HL-60 (cell line): ENCODE data around the gene MARCHF9.

Experiments
- DNase-seq, 2 experiments: peaks; one replicate each; pipeline ENCODE4 v3.0.0-alpha.2; 2010 to 2020; ENCODE audit warnings: low read depth in 1 of 2, low spot score in 1 of 2
- H3K27ac ChIP-seq: fragments of 250-450 bp; sonication (Bioruptor Pico); replicated peaks from 2 replicates; pipeline ENCODE4 v1.5.1; 2020; ENCODE audit warnings: mild to moderate bottlenecking, moderate library complexity
- H3K27me3 ChIP-seq: fragments of 250-450 bp; sonication (Bioruptor Pico); 2 replicates; pipeline ENCODE4 v1.5.1; 2021; ENCODE audit warnings: mild to moderate bottlenecking, moderate library complexity; ENCODE audit not compliant: insufficient read depth, poor library complexity, severe bottlenecking
- H3K4me3 ChIP-seq: replicated peaks from 2 replicates; pipeline ENCODE4 v1.5.1; 2011; ENCODE audit warnings: mild to moderate bottlenecking, control low read depth, low read length; ENCODE audit not compliant: insufficient read depth
- CTCF ChIP-seq: IDR thresholded peaks from one replicate; pipeline ENCODE4 v1.5.1; 2011; ENCODE audit warnings: low read length, control low read depth, inconsistent platforms; ENCODE audit not compliant: insufficient read depth
- GABPA ChIP-seq: IDR thresholded peaks from 2 replicates; pipeline ENCODE4 v1.6.1; 2012; ENCODE audit warnings: low read depth
- POLR2AphosphoS5 ChIP-seq: IDR thresholded peaks from 2 replicates; pipeline ENCODE4 v1.6.1; 2012; ENCODE audit warnings: low read depth
- SPI1 ChIP-seq: IDR thresholded peaks from 2 replicates; pipeline ENCODE4 v1.6.1; 2012; ENCODE audit warnings: low read depth, mild to moderate bottlenecking, borderline replicate concordance
- TF ChIP-seq, protein P1 (sequence below): IDR thresholded peaks from 2 replicates; pipeline ENCODE4 v1.6.1; 2012; ENCODE audit warnings: low read depth; ENCODE audit not compliant: insufficient replicate concordance

Gene MARCHF9

DNA sequence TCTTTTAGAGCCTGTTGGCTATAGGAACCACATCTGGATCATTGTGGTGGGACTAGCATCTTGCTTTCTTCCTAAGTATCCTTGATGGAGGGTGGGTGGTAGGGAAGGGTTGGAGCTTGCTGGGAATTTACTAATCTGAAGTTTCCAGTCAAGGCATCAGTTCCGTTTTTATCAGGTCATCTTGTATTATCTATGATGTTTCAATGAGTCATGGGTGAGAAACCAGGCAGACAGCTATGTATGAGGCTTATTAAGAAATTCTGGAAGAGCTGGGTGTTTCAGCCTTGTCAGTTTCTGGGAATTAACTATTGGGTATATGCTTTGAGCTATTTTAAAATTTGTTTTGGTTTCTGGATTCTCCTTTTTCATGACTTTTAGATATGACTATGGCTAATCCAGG, 39.0 kb downstream of the MARCHF9 start:
- H3K4me3 ChIP-seq, result no peak overlapping the region
- H3K27ac ChIP-seq, result no peak overlapping the region
- no peaks in the 10 kb centered on the region for H3K27me3 ChIP-seq
- TF ChIP-seq, protein P1, sequence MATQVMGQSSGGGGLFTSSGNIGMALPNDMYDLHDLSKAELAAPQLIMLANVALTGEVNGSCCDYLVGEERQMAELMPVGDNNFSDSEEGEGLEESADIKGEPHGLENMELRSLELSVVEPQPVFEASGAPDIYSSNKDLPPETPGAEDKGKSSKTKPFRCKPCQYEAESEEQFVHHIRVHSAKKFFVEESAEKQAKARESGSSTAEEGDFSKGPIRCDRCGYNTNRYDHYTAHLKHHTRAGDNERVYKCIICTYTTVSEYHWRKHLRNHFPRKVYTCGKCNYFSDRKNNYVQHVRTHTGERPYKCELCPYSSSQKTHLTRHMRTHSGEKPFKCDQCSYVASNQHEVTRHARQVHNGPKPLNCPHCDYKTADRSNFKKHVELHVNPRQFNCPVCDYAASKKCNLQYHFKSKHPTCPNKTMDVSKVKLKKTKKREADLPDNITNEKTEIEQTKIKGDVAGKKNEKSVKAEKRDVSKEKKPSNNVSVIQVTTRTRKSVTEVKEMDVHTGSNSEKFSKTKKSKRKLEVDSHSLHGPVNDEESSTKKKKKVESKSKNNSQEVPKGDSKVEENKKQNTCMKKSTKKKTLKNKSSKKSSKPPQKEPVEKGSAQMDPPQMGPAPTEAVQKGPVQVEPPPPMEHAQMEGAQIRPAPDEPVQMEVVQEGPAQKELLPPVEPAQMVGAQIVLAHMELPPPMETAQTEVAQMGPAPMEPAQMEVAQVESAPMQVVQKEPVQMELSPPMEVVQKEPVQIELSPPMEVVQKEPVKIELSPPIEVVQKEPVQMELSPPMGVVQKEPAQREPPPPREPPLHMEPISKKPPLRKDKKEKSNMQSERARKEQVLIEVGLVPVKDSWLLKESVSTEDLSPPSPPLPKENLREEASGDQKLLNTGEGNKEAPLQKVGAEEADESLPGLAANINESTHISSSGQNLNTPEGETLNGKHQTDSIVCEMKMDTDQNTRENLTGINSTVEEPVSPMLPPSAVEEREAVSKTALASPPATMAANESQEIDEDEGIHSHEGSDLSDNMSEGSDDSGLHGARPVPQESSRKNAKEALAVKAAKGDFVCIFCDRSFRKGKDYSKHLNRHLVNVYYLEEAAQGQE, result no peak
- TF ChIP-seq SPI1 (no peak), GABPA (no peak), POLR2AphosphoS5 (no peak), CTCF (no peak)
- DNase-seq, result no peak

DNA sequence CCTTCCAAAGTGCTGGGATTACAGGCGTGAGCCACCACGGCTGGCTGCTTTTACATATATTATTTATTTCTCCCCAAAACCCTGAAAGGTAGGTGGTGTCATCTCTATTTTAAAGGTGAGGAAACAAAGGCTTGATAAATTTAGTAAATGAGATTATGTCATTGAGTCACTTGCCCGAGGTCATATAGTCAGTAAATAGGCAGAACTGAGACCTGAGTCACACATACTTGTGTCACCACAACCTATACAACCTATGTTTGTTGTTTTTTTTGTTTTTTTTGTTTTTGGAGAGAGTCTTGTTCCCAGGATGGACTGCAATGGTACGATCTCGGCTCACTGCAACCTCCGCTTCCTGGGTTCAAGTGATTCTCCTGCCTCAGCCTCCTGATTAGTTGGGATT, 40.5 kb downstream of the MARCHF9 start:
- H3K27me3 ChIP-seq, result no peaks in the 10 kb centered on the region
- TF ChIP-seq, protein P1, result no peak
- no peak for TF ChIP-seq POLR2AphosphoS5
- no peak for TF ChIP-seq SPI1
- no peak for TF ChIP-seq GABPA
- TF ChIP-seq CTCF, result no peak
- no peak for DNase-seq
- H3K4me3 ChIP-seq, result no peak overlapping the region
- H3K27ac ChIP-seq, result no peak overlapping the region

- TF ChIP-seq, protein P1, result no peak
- TF ChIP-seq SPI1 (no peak), GABPA (no peak), POLR2AphosphoS5 (no peak), CTCF (no peak)
- no peak overlapping the region for H3K4me3 ChIP-seq
- H3K27ac ChIP-seq, result no peak overlapping the region
- no peak for DNase-seq
- no peaks in the 10 kb centered on the region for H3K27me3 ChIP-seq
These were observed 42.1 kb downstream of the MARCHF9 start for GRCh38 chr12:57796996-57797395.
